NCI-H2029 (cell line): ENCODE measurements around the gene XRCC4.

Experiments
- DNase-seq: peaks from one replicate; lab custom pipeline; 2025; lab: John Stamatoyannopoulos, UW

The XRCC4 gene

DNA sequence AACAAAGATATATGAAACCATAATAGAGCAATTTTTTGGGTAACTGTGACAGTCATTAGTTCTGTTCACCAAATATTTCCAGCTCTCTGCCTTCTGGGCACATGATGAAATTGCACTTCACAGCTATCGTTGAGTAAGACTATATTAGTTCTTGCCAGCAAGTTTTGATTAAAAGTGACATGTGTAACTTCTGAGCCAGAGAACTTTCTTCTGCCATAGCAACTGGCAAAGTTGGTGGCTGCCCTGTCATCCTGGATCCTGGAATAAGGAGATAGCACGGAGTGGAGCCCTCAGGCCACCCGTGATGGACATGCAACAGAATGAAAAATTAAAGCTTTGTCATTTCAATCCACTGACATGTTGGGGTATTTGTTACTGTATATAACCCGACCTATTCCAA is 199.8 kb downstream of the XRCC4 start:
- no peak for DNase-seq

DNA sequence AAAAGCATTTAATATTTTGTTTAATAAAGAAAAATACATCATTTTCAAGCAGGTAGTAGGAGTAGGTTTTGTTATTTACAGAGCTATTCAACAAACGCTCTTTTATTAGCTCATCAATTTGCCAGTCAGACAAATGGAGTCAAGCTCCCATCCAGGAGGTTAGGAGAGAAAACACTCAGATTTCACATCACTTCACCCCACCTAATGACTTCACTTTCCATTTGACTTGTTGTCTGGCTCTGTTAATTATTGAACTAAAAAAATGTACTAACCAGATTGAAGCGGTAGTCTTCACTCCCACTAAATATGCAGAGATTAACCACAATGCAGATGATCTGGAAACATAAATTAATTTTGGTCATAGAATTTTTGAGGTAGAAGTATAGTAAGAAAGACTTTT is 200.6 kb downstream of the XRCC4 start:
- DNase-seq, result no peak

DNA sequence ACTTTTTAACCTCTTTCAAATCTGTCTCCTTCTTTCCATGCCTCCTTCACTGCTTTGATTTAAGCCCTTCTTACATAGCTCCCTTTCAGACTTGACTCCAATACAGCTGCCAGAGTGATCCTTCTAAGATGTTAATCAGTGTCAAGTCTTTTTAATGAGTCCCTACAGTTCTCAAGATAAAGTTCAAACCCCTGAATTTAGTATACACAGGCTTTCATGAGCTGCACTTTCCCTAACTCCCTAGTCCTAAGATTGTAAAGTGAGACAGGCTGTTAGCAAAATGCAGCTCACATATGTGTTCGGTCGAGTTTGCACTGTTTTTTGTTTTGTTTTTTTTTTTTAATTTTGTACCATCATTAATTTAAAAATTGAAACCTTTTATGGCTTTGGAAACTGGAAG is 203.8 kb downstream of the XRCC4 start:
- DNase-seq, result no peak

DNA sequence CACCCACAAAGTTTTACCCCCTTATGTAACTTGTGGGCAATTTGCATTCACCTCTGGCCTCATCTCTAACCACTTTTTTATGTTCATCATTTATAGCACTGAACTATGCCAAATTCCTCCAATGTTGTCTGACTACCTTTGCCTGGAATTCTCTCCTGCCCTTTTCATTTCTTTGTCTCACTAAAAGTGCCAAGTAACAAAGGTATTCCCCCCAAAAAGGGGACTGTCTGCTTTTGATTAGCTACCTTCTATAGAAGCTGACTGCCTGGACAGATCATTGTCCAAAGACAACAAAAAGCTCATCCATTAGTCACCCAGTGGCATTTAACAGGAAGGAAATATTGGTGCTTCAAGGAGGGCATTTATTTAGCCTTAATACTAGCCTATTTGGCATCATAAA is 204.3 kb downstream of the XRCC4 start:
- no peak for DNase-seq

DNA sequence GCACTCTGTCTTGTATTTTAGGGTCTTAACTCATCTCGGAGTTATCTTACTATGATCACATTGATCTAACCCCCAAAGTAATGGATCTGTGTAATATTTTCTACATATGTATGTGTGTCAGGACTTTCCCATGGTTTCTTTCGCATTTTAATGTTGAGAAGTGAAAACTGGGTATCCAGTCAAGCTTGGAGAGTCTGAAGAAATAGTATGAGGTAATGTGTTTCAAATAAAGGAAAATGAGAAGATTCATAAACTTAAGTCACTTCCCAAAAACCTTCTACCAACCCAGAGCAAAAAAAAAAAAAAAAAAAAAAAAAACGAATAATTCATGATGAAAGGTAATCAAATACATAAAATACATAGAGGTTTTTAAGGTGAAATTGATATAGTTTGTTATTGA is 206.4 kb downstream of the XRCC4 start:
- DNase-seq, result no peak

DNA sequence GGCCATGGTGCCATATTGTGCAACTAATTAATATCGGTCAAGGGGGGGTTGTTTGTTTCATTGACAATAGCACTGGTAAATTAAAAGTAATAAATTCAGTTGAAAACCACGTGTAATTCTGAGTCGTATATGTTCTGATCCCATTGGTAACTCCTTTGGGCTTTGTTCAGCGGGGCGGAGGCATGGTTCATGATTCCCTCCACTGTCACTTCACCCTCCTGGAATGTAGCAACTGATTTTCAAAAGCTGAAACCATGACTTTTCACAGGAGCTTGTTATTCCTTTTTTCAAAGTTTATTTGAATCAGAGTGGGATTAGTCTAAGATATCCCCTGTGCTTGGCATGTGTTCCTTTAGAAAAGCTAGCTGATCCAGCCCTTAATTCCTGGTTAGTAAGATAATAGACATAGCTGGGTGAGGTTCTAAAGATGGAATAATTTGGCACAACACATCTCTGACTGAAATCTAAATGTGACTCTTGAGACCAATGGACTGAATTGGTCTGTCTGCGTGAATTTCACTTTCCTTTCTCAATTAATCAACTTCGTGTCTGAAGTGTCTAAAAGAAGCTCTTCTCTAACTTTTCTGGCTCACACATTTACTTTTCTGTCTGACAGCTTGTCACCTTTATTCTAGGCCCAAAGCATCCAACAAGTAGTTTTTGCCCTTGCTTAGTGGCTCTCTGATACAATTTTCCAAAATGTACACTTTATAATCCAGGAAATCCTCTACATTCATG is 208.5 kb downstream of the XRCC4 start:
- DNase-seq, result no peak

DNA sequence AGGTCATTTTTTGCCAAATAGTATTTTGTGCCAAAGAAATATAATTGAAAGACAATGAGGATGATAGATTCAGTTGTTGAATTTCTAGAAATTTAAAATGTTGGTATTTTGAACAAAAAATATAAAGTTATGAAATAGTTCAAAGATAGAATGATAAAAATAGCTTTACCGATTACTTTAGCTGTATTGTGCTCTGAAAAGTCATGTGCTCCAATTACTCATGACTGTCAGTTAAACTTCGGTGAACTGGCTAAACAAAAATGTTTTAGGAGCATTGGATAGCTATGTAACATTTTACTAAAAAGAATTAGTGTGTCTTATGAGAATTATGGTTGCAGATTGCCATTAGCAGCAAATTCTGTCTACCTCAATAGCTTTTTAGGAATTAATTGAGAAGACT is 216.9 kb downstream of the XRCC4 start:
- no peak for DNase-seq

DNA sequence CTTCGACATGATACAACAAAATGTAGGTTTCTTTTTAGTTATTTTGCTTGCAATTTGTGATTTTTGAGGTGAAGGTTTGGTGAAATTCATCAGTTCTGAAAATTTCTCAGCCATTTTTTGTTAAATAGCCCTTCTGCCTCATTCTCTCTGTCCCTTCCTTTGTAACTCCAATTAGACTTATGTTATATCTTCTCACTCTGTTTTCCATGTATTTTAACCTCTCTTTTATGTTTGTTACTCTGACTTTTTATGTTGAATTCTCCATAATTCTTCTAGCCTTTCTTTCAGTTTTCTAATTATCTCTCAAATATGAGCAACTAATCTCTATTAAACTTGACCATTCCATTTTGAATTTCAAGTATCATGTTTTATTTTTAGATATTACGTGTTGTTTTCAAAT is 222.0 kb downstream of the XRCC4 start:
- DNase-seq, result no peak

DNA sequence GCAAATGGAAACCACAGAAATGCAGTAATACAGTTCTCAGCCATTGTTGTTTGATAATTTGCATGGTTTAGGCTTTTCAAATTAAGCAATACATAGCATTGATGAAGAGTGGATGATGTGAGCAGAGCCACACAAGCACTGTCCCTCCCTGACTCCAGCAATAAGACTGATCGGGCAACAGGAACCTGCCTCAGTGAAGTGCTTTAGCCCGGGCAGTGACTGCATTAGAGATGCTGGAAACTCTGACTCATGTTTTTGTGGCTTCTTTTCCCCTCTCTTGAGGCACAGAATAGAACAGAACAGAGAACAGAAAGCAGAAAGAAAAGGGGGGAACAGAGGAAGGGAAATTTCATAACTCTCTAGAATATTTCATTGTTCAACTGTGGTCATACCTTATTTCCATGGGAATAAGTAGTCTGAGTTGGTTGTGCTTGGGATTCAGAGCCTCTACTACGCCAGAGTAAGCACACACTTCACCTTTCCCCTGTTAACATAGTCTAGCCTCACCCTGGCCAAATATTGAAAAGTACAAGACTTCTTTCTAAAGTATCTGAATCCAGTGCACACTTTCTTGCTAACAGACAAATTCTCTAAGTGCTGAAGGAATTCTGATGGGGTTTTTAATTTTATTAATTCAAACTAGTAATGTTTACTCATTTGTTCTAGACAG is 229.4 kb downstream of the XRCC4 start:
- DNase-seq, result no peak

DNA sequence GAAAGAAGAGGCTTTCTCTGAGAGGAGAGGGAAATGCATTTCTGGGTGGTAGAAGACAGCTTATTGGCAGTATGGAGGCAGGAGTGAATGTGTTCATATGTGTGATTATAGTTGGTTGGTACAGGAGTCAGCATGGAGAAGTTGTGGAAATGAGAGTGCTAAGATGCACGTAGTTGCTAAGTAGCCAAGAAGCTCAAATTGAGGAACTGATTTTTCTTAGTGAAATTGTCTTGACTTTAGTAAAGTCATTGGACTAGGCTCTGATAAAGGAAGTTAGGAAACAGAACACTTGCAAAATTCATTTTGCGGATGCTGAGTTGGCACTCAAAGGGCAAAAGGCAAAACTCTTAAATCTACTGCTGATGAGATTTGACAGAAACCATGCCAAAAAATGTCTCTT is 235.3 kb downstream of the XRCC4 start:
- DNase-seq, result no peak

DNA sequence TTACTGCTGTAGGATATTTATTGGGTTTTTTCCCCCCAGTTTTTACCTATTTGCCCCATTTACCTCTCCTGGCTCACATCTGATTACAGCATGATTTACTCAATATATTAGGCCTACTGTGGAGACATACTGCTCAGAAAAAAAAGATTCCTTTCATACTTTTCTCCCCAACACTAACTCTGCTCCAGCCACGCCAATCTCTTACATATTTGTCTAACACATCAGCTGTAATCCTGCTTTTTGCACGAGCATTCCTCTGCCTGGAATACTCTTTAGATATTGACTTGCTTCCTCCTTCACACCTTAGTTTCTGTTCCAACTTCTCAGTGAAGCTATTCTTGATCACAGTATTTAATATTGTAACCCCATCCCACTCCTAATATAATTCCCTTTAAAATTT is 236.1 kb downstream of the XRCC4 start:
- no peak for DNase-seq

DNA sequence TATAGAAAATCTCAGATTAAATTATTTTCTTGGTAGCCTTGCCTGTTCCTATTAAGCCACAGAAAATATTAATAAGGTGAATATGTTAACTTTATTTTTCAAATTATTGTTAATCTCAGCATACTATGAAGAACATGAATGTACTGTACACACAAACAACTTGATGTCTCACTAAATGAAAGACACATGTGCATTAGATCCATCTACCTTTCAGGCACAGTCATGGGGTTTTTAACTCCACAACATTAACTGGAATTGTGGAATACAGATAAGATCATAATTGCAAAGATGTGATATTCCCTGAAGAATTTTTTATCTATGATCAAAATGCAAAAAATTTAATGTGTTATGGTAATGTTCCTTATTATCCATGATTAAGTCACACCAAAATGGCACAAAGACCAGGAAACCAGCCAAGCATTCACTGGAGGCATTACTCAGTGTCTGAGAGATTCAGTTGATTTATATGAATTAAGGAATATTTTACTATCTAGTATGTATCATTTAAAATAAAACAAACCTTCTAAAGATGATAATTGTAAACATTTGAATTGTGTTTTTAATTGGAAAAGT is 244.2 kb downstream of the XRCC4 start:
- no peak for DNase-seq

DNA sequence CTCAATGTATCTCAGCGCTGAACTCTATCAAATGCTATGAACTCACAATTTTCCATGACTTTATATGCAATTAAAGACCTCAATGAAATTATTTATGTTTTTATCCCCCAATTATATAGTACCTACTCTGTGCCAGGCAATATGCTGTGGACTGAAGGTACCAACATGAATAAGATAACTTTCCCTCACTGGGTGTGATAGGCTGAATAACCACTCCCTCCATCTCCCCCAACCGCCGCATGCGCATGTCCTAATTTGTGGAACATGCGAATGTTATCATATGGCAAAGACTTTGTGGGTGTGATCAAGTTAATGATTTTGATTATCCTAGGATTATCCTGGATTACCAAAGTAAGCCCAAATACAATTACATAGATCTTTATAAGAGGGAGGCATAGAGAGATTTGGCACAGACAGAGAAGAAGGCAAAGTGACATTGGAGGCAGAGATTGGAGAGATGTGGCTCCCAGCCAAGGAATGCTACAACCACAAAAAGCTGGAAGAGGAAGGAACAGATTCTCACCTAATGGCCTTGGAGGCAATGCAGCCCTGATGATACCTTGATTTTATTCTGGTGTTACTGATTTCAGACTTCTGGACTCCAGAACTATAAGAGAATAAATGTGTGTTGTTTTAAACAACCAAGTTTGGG is 245.1 kb downstream of the XRCC4 start:
- no peak for DNase-seq

DNA sequence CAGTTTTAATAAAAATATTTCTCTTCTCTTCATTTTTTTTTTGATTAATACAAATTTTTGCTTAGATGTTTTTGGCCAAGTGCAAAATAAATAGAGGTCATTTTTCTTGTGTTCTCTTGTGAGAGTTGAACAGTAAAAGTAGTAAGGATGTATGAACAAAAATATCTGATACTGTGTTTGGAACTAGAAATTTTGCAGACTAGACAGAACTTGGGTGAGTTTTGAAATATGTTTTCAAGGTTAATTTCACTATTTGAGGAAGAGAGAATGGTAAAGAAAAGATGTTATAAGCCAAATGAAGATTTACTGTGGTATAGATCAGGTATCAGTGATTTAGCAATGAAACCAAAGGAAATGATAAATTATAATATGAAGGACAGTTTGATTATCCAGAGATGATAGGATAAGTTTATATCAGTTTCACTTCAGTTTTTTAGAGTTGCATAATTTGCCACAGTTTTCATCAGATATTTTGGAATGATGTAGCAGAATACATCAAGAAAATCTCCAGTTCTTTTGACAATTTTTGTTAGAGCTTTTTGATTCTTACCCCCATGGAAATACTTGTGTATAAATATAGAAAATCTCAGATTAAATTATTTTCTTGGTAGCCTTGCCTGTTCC is 246.3 kb downstream of the XRCC4 start:
- no peak for DNase-seq

DNA sequence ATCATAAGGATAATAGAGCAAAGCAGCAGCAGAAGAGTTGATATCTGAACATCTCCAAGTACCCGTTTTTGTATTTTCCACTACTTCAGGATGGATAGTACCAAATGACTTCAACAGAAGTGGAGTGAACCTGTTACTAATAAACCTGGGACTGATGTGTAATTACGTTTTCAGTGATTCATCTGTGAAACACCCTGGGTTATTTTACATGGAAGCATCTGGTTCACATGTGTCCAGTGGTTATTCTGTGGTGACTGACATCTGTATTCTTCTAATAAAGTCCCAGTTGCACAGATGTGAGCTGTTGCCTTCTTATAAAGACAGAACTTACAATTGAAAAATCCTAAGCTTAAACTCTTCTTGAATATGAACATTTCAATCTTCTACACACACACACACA is 254.5 kb downstream of the XRCC4 start:
- no peak for DNase-seq

DNA sequence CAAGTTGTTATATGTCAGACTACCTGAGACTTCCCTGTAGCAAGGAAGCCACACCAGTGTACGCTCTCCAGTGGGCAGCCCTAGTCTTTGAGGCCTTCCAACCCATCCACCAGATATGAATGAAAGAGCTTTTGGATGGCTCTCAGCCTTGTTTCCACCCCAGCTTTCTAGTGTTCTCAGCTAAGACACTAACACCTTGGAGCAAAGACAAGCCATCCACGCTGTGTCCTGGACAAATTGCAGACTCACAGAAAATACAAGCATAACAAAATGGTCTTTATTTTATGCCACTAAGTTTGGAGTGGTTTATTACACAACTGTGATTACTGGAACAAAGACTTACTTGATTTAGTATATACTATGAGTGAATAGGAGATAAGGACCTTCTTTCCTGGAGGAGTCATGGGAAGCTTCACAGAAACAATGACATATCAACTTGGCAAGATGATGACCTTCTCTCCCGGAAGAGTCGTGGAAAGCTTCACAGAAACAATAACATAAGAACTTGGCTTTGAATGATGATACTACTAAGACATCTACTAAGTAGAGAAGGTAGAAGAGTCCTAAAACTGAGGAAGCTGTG is 260.2 kb downstream of the XRCC4 start:
- DNase-seq, result no peak

DNA sequence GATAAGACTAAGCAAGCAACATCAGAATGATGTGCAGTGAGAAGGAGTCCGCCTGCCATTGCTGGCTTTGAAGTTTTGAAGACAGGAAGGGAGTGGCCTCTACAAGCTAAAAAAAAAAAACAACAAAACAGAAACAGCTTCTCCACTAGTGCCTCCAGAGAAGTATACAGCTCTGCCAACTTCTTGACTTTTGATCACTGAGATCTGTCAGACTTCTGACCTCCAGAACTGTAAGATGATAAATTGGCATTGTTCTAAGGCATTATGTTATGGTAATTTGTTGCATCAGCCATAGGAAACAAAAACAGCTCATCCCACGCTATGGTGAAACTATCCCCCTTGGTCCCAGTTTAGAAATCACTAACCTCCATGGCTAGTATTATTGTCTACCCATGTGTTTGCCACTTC is 263.2 kb downstream of the XRCC4 start:
- DNase-seq, result no peak

DNA sequence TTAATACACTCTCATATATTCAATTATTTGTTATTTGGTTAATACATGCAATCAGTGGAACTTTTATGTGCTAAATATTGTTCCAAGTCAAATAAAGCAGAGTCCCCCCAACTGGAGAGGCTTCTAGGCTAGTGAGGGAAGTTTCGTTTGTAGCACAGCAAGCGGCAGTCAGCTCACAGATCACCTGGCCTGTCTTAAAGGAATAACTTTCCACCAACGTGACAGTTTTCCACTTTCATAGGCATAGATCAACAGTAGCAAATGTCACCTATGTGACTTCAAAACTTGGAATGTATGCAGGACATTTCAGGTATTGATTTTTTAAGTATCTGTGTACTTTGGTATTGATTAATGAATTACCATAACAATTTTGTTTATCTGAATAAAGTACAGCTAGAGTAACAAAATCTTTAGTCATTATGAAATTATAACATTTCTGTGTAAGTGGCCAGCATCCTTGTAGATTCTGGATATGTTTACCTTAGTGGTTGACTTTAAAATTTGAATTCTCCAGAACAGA is 264.5 kb downstream of the XRCC4 start:
- no peak for DNase-seq

DNA sequence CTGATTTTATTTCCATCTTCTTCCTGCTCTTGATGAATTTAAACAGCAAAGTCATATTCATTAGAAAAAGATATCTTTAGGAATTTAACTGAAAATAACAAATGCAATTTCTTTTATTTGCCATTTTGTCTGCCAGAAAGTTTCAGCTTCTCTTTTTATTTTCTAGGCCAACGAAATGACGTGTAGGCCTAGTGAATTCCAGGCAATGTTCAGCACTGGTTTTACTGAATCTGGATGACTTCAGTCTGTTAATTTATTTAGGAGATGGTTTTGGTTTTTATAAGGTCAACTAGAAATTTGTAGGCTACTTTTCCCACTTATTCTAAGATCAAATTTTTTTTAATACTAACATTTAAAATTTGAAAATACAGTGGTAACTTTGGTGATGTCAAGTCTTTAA is 265.1 kb downstream of the XRCC4 start:
- DNase-seq, result no peak

DNA sequence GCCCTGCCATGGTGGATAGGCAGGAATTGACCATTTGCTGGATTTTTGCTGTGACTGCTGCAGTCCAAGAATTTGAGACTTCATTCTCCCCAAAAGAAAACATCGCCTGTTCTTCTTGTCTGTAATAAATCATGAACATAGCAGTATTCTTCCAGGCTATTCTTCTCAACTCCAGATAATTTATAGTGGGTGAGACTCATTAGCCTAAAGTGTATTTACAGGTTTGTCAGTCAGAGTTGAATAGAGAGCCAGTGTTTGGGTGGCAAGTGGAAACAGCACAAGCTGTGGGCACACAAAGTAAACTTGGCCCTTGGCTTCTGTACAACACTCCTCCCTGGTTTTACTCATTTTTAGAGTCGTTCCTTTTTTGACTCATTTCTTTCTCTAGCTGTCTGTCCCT is 266.0 kb downstream of the XRCC4 start:
- no peak for DNase-seq

DNA sequence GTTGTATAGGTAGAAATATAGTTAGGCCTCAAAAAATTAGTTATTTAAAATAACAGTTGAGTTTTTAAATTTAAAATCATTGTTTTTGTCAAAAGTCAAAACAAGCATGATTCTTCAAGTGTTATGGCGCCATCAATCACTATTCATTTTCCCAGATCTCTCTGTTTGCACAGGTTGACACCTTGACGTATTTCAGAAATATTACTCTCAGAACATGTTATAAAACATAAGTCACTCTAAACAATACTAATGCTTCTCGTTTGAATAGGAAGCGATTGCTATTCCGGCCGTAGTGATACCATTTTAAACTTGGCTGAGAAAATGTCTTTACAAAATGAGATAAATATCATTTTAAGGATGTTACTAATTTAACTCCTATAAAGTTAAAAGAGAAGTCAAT is 268.1 kb downstream of the XRCC4 start:
- no peak for DNase-seq

DNA sequence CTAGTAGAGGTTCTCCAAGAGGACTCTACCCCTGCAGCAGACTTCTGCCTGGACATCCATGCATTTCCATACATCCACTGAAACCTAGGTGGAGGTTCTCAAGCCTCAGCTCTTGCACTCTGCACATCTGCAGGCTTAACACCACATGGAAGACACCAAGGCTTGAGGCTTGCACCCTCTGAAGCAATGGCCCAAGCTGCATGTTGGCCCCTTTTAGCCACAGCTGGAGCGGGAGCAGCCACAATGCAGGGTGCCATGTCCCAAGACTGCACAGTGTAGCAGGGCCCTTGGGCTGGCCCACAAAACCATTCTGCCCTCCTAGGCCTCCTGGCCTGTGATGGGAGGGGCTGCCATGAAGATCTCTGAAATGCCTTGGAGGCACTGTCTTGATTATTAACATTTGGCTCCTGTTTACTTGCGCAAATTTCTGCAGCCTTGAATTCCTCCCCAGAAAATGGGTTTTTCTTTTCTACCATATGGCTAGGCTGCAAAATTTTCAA is 271.0 kb downstream of the XRCC4 start:
- DNase-seq, result no peak
